GM21717 (cell line): ENCODE data around the gene UGT1A8.
"Not testable (repeated sequence)": the region's sequence is repeated elsewhere in the genome, so short reads cannot be mapped to it uniquely, and the experiment has no call there.

Source experiments
- ATAC-seq: cut with Tn5 transposase; IDR thresholded peaks from one replicate; pipeline ENCODE4 v1.9.1; 2021; ENCODE audit warnings: mild to moderate bottlenecking, moderate library complexity; ENCODE audit not compliant: unreplicated experiment

Gene UGT1A8

DNA sequence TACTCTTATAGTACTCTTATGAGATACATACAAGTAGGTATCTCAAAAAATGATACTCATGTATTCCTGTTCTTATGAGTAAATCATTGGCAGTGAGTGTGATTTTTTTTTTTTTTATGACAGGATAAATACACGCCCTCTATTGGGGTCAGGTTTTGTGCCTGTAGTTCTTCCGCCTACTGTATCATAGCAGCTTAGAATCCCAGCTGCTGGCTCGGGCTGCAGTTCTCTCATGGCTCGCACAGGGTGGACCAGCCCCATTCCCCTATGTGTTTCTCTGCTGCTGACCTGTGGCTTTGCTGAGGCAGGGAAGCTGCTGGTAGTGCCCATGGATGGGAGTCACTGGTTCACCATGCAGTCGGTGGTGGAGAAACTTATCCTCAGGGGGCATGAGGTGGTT is at the start of gene UGT1A8:
UGT1A8 (plus strand) TSS at position 158 of the 400 bp plus-strand sequence; CDS start at position 233, 75 bp downstream.
- not testable (repeated sequence) for ATAC-seq

DNA sequence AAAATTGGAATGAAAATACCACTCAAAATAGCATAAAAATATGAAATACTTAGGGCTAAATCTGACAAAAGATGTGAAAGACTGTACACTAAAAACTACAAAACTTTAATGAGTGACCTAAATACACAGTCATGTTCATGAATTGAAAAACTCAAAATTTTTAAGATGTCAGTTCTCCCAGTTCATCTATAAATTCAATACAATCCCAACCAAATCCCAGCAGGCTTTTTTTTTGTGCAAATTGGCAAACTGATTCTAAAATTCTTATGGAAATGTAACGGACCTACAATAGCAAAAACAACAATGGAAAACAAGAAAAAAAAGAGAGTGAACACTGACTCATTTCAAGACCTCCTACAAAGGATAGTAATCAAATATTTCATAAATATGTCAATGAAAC is 46.4 kb upstream of the UGT1A8 start:
- no peak for ATAC-seq

DNA sequence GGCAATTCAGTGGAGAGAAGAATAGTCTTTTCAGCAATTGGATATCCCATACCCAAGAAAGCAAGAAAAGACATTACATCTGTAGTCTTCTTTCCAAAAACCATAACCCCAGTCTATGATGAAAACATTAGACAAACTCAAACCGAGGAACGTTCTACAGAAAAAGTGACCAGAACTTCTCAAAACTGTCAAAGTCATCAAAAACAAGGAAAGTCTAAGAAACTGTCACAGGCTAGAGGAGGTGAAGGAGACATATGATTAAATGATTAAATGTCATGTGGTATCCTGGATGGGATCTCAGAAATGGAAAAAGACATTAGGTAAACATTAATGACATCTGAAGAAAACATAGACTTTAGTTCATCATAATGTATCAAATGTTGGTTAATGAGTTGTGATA is 46.0 kb upstream of the UGT1A8 start:
- ATAC-seq: no peak

DNA sequence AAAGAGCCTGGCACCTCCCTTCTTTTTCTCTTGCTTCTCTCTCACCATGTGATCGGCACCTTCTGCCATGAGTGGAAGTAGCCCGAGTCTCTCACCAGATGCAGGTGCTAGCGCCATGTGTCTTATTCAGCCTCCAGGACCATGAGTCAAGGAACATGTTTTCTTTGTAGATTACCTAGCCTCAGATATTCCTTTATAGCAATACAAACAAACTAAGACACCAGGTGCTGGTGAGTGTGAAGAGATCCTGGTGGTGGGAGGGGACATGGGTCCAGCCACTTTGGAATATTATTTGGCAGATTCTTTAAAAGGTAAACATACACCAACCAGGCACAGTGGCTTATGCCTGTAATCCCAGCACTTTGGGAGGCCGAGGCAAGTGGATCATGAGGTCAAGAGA is 45.0 kb upstream of the UGT1A8 start:
- ATAC-seq: no peak

DNA sequence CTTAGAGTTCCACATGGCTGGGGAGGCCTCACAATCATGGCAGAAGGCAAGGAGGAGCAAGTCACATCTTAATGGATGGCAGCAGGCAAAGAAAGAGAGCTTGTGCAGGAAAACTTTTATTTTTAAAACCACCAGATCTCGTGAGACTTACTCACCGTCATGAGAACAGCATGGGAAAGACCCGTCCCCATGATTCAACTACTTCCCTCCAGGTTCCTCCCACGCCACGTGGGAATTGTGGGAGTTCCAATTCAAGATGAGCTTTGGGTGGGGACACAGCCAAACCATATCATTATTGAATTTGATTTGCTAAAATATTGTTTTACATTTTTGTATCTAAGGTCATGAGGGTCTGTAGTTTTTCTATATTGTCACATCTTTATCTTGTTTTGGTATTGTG is 40.1 kb upstream of the UGT1A8 start:
- ATAC-seq: not testable (repeated sequence)

DNA sequence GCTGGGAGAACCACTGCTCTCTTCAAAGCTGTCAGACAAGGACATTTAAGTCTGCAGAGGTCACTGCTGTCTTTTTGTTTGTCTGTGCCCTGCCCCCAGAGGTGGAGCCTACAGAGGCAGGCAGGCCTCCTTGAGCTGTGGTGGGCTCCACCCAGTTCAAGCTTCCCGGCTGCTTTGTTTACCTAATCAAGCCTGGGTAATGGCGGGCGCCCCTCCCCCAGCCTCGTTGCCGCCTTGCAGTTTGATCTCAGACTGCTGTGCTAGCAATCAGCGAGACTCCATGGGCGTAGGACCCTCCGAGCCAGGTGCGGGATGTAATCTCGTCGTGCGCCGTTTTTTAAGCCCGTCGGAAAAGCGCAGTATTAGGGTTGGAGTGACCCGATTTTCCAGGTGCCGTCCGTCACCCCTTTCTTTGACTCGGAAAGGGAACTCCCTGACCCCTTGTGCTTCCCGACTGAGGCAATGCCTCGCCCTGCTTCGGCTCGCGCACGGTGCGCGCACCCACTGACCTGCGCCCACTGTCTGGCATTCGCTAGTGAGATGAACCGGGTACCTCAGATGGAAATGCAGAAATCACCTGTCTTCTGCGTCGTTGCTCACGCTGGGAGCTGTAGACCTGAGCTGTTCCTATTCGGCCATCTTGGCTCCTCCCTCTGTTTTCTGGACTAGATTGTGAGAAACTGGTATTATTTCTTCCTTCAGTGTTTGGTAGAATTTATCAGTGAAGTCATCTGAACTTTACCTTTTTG is 34.0 kb upstream of the UGT1A8 start:
- not testable (repeated sequence) for ATAC-seq

DNA sequence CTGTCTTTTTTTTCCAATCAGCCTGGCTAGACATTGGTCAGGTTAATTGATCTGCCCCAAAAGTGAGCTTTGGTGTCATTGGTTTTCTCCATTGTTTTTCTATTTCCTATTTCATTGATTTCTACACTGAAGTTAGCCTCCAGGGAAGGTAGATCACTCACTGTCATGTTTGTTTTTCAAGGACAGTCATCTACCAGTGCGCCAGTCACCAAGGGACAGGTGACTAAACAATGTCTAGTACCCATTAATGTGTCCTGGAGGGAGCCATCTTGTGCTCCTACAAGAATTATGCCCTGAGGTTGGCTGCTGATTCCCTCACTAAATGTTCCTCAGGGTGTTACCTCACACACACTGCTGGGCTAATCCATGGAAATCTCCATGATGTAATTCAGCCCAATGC is 33.2 kb upstream of the UGT1A8 start:
- ATAC-seq: no peak

DNA sequence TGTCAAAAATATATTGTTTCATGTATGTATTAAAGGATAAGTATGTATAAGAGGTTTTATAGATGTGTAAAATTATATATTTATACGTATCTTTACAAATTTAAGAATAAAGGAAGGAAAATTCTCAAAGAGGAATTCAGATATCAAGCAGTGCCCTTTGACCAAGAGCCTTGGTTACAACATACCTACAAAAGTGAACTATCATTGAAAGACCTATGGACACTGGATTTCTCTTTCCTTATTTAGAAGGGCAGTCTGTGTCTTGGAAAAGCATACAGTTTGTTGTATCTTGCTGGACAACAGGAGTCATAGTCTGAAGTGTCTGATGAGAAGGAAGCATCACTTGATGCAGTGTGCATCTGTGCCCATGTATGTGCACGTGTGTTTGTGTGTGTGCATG is 29.0 kb upstream of the UGT1A8 start:
- no peak for ATAC-seq

DNA sequence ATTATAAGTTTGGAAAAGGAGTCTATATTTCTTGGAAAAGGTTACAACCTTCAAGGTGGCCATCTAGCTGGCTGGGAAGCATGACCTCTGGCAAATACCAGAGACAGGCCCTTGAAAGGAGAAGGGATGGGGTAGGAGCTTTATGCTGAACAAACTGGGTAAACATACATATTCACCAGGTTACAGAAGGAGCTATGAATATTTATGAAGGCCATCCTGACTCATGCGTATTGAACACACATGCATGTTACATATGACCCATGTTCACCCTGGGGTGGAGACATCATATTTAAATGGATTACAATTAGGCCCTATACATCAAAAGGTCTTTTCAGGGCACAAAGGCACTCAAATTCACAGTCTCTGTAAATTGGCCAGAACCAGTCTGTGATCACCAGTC is 24.7 kb upstream of the UGT1A8 start:
- ATAC-seq: not testable (repeated sequence)

DNA sequence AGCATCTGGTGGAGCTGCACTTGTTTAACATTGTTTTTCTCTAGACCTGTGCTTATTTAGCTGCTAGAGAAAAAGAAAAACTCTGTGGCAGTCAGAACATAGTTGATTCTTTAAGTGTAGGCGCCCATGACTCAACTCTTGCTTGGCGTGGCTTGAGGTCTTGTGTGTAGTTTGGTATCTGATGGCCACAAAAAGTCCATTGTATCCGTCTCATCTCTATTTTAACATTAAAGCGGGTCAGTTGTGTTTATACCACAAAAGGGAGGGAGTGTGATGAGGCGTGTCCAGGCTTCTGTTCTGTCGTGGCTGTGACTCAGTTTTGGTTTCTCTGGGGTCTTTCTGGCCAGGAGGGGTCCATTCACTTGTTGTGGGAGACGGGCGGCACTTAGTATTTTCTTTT is 24.2 kb upstream of the UGT1A8 start:
- ATAC-seq: no peak

DNA sequence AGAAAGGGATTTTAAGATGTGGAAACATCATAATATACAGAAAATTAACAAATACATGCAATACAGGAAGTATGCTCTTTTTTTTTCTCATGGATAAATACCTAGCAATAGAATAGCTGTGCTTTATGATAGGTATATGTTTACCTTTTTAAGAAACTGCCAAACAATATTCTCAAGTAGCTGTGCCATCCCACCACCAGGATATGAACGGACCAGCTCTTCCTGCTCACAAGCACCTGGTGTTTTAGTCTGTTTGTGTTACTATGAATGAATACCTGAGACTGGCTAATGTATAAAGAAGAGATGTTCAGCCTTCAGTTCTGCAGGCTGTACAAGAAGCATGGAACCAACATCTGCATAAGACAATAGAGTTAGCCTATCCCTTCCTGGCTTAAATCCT is 19.9 kb upstream of the UGT1A8 start:
- no peak for ATAC-seq

DNA sequence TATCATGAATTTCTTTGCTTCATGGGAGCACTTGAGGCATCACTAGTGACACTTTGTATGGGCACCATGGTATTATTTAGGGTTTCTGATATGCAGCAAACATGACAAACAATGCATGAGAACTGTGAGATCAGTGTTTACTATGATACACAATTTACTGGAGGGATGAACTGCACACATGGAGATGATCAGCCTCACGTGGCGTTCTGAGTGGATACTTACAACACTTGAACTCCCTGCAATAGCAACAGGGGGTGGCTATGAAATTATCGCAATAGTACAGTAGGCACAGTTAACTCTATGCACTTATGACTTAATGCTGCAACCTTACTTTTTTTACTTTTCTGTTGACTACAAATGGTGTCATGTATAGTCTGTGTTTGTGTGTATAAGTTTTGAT is 18.5 kb upstream of the UGT1A8 start:
- ATAC-seq: no peak

DNA sequence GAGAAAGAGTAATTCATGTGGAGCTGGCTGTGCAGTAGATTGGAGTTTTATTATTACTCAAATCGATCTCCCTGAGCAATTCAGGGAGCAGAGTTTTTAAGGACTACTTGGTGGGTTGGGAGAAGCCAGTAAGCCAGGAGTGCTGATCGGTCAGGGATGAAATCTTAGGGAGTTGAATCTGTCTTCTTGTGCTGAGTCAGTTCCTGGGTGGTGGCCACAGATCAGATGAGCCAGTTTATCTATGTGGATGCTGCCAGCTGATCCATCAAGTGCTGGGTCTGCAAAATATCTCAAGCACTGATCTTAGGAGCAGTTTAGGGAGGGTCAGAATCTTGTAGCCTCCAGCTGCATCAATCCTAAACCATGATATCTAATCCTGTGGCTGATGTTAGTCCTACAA is 17.0 kb upstream of the UGT1A8 start:
- no peak for ATAC-seq

DNA sequence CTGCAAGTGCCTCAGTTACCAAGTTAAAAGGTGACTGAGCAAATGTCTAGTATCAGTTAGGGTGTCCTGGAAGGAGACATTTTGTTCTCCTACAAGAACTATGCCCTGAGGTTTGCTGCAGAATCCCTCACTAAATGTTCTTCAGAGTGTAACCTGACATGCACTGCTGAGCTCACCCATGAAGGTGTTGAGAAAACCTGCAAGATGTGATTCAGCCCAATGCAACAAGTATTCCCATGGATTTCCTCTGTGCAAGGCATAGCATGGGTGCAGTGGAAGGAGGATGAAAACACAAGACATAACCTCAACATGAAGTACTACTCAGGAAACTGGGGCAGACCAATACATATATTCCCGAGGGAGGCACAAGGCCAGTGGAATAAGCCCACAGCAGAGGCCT is 15.4 kb upstream of the UGT1A8 start:
- ATAC-seq: no peak

DNA sequence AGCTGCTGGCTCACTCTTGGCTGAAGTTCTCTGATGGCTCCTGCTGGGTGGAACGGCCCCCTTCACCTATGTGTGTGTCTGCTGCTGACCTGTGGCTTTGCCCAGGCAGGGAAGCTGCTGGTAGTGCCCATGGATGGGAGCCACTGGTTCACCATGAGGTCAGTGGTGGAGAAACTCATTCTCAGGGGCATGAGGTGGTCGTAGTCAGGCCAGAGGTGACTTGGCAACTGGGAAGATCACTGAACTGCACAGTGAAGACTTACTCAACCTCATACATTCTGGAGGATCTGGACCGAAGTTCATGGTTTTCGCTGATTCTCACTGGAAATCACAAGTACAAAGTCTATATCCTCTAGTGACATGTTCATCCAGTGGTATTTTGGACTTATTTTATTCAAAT is 13.9 kb upstream of the UGT1A8 start:
- ATAC-seq: no peak

DNA sequence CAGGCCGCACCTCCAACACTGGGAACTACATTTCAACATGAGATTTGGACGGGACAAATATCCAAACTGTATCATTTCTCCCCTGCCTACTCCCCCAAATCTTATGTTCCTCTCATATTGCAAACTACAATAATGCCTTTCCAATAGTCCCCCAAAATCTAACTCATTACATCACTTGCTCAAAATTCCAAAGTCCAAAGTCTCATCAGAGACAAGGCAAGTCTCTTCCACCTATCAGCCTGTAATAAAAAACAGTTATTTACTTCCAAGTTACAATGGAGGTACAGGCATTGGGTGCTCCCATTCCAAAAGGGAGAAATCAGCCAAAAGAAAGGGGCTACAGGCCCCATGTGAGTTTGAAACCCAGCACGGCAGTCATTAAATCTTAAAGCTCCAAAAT is 12.6 kb upstream of the UGT1A8 start:
- no peak for ATAC-seq

DNA sequence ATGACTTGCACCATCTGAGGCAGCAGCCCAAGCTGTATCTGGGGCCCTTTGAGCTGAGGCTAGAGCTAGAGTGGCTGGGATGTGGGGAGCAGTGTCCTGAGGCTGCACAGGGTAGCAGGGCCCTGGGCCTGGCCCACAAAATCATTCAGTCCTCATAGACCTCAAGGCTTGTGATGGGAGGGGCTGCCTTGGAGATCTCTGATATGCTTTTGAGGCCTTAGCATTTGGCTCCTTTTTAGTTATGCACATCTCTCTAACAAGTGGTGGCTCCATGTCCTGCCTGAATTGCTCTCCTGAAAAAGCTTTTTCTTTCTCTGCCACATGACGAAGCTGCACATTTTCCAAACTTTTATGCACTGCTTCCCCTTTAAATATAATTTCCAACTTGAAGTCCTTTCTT is 11.8 kb upstream of the UGT1A8 start:
- no peak for ATAC-seq

DNA sequence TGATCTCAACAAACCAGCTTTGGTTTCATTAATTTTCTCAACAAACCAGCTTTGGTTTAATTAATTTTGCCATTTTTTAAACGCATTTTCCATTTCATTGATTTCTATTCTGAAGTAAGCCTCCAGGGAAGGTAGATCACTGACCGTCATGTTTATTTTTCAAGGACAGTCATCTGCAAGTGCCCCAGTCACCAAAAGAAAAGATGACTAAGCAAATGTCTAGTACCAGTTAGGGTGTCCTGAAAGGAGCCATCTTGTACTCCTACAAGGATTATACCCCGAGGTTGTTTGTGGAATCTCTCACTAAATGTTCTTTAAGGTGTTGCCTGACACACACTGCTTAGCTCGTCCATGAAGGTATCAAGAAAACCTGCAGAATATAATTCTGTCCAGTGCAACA is 6.1 kb upstream of the UGT1A8 start:
- ATAC-seq: no peak

DNA sequence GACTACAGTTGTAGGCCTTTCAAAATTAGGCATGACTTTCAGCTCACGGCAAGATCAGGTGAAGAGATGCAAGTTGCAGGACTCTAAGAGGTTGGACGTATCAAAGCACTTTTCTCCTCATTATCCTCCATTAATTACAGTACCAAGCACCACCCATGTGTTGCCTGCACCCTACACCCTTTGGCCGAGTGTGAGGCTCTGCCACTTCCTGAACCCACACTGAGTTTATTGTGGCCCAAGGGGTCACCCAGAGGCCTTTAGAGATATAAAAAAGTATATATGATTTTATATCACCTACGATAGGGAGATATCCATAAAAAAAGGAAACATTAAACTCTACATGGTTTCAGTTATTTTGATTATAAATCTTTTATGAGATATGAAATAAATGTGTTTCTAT is 2.8 kb downstream of the UGT1A8 start:
- ATAC-seq: no peak

DNA sequence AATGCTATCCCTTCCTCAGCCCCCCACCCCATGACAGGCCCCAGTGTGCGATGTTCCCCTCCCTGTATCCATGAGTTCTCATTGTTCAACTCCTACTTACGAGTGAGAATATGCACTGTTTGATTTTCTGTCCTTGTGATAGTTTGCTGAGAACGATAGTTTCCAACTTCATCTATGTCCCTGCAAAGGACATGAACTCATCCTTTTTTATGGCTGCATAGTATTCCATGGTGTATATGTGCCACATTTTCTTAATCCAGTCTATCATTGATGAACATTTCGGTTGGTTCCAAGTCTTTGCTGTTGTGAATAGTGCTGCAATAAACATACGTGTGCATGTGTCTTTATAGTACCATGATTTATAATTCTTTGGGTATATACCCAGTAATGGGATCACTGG is 4.4 kb downstream of the UGT1A8 start:
- ATAC-seq: not testable (repeated sequence)

DNA sequence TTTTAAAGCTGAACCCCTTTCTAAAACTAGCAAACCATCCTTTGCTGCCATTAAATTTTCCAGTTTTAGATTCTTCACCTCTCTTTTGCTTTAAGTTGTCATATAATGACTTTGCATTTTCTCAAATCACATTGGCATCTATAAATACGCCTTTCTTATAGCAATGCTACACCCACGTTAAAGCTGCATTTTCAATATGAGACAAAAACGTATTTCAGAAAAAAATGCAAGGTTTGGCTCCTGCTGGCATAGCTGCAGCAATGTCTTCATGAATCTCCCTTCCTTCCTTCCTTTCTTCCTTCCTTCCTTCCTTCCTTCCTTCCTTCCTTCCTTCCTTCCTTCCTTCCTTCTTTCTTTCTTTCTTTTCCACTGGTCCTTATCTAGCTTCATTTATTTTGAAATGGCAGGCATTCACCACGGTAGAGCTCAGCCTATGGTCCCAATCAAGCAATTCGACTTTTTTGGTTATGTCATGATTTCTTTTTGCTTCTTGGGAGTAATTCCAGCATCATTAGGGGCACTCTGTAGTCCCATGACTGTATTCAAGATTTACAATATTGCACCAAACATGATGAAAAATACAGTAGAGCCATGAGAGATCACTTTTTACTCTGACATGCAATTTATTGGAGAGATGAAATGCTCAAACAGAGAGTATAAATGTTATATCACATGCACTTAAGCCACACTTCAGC is 10.0 kb downstream of the UGT1A8 start:
- no peak for ATAC-seq

DNA sequence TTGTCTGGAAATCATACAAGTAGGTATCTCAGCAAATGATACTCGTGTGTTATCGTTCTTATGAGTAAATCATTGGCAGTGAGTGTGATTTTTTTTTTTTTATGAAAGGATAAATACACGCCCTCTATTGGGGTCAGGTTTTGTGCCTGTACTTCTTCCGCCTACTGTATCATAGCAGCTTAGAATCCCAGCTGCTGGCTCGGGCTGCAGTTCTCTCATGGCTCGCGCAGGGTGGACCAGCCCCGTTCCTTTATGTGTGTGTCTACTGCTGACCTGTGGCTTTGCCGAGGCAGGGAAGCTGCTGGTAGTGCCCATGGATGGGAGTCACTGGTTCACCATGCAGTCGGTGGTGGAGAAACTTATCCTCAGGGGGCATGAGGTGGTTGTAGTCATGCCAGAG is 18.9 kb downstream of the UGT1A8 start, which contains the start of gene UGT1A10:
UGT1A10 (plus strand) TSS at position 143 of the 400 bp plus-strand sequence; CDS start at position 218, 75 bp downstream.
- not testable (repeated sequence) for ATAC-seq
